ENCODE measurements around the gene ADAMTSL3. TPM values are rescaled to one million over a fixed set of nuclear protein-coding genes. Genes with fewer than 3 reads are reported as not detected.

The ADAMTSL3 gene
- total RNA-seq, 5 donors from 2014 or later (not counting 1 experiment from before 2014, with no cell fraction given): 0.07 to 0.15 (median 0.12) TPM; not detected in 1

GRCh38 chr15:83880529-83880928, 226.6 kb downstream of the ADAMTSL3 start:
- no peak for DNase-seq
- no CpG with 5 or more reads among the region's 2 CpGs for WGBS (ENCODE audit: insufficient coverage)
- Histone ChIP-seq H3K4me3 (ENCODE audit: control insufficient read depth in 1 of 2, extremely low read depth in 1 of 2, low read length in 1 of 2) (no peak overlapping the region), H3K27ac (ENCODE audit: low read length) (no peak overlapping the region), H3K36me3 (ENCODE audit: control insufficient read depth in 2 of 2, extremely low read depth in 1 of 2, insufficient read depth in 1 of 2, low read length in 1 of 2) (no peaks in the 10 kb centered on the region), H3K27me3 (replicated peaks in 1 of 2; ENCODE audit: control insufficient read depth in 2 of 2, extremely low read depth in 1 of 2, insufficient read depth in 2 of 2, low read length in 1 of 2) (no peaks in the 10 kb centered on the region), H3K9me3 (no peaks in the 10 kb centered on the region), H3K4me1 (ENCODE audit: control insufficient read depth in 1 of 2, extremely low read depth in 1 of 2, insufficient read depth in 2 of 2, low read length in 2 of 2) (no peaks in the 10 kb centered on the region)
- ChIA-PET POLR2A (no interaction called here), CTCF (no interaction called here)
- H3K27me3 Mint-ChIP-seq: peaks cover 4 to 6% of the 10 kb centered on the region in 2 donors
- no peaks in the 10 kb centered on the region for H3K36me3 Mint-ChIP-seq
- no peak overlapping the region for H3K4me3 Mint-ChIP-seq
- ATAC-seq (replicated peaks in 1 of 4): no peak
- H3K9me3 Mint-ChIP-seq: no peaks in the 10 kb centered on the region
- H3K4me1 Mint-ChIP-seq: no peaks in the 10 kb centered on the region
- H3K27ac Mint-ChIP-seq: no peak overlapping the region

- Mint-ChIP-seq H3K4me3 (no peak overlapping the region), H3K36me3 (no peaks in the 10 kb centered on the region), H3K4me1 (no peaks in the 10 kb centered on the region), H3K9me3 (no peaks in the 10 kb centered on the region), H3K27me3 (peaks cover 4 to 6% of the 10 kb centered on the region in 2 donors), H3K27ac (no peak overlapping the region)
- DNase-seq: no peak
- H3K9me3 ChIP-seq: no peaks in the 10 kb centered on the region
- ATAC-seq (replicated peaks in 1 of 4): no peak
- no peaks in the 10 kb centered on the region for H3K36me3 ChIP-seq (ENCODE audit: control insufficient read depth in 2 of 2, extremely low read depth in 1 of 2, insufficient read depth in 1 of 2, low read length in 1 of 2)
- WGBS (ENCODE audit: insufficient coverage): 91% methylated on average over 3 of the region's 3 CpGs
- H3K27me3 ChIP-seq (replicated peaks in 1 of 2; ENCODE audit: control insufficient read depth in 2 of 2, extremely low read depth in 1 of 2, insufficient read depth in 2 of 2, low read length in 1 of 2): no peaks in the 10 kb centered on the region
- no peak overlapping the region for H3K27ac ChIP-seq (ENCODE audit: low read length)
- no peak overlapping the region for H3K4me3 ChIP-seq (ENCODE audit: control insufficient read depth in 1 of 2, extremely low read depth in 1 of 2, low read length in 1 of 2)
- no peaks in the 10 kb centered on the region for H3K4me1 ChIP-seq (ENCODE audit: control insufficient read depth in 1 of 2, extremely low read depth in 1 of 2, insufficient read depth in 2 of 2, low read length in 2 of 2)
- POLR2A ChIA-PET: no interaction called here
- CTCF ChIA-PET: no interaction called here
Observed at GRCh38 chr15:83881156-83881555, 227.2 kb downstream of the ADAMTSL3 start.

- ATAC-seq (replicated peaks in 1 of 4) (no peak), DNase-seq (no peak)
- no peaks in the 10 kb centered on the region for H3K36me3 Mint-ChIP-seq
- H3K4me1 Mint-ChIP-seq: no peaks in the 10 kb centered on the region
- WGBS (ENCODE audit: insufficient coverage): 78% methylated on average over 1 of the region's 2 CpGs
- no peaks in the 10 kb centered on the region for H3K9me3 Mint-ChIP-seq
- Histone ChIP-seq H3K27ac (ENCODE audit: low read length) (no peak overlapping the region), H3K9me3 (no peaks in the 10 kb centered on the region), H3K4me1 (ENCODE audit: control insufficient read depth in 1 of 2, extremely low read depth in 1 of 2, insufficient read depth in 2 of 2, low read length in 2 of 2) (no peaks in the 10 kb centered on the region), H3K36me3 (ENCODE audit: control insufficient read depth in 2 of 2, extremely low read depth in 1 of 2, insufficient read depth in 1 of 2, low read length in 1 of 2) (no peaks in the 10 kb centered on the region), H3K4me3 (ENCODE audit: control insufficient read depth in 1 of 2, extremely low read depth in 1 of 2, low read length in 1 of 2) (no peak overlapping the region), H3K27me3 (replicated peaks in 1 of 2; ENCODE audit: control insufficient read depth in 2 of 2, extremely low read depth in 1 of 2, insufficient read depth in 2 of 2, low read length in 1 of 2) (no peaks in the 10 kb centered on the region)
- H3K27me3 Mint-ChIP-seq: peaks cover 6 to 8% of the 10 kb centered on the region in 2 donors
- no peak overlapping the region for H3K27ac Mint-ChIP-seq
- ChIA-PET CTCF (no interaction called here), POLR2A (interaction anchor here in 1 of 2 donors (0.5 to 0.6 kb wide), 2 partner anchors 18 to 30 kb away, joined by 3 to 13 read pairs; no protein-coding TSS in a partner anchor)
- H3K4me3 Mint-ChIP-seq: no peak overlapping the region
Observed at GRCh38 chr15:83886321-83886720, 232.4 kb downstream of the ADAMTSL3 start.

GRCh38 chr15:83887404-83887803, 233.5 kb downstream of the ADAMTSL3 start:
- H3K4me3 ChIP-seq (ENCODE audit: control insufficient read depth in 1 of 2, extremely low read depth in 1 of 2, low read length in 1 of 2): no peak overlapping the region
- H3K9me3 Mint-ChIP-seq: no peaks in the 10 kb centered on the region
- no peak overlapping the region for H3K4me3 Mint-ChIP-seq
- H3K36me3 ChIP-seq (ENCODE audit: control insufficient read depth in 2 of 2, extremely low read depth in 1 of 2, insufficient read depth in 1 of 2, low read length in 1 of 2): no peaks in the 10 kb centered on the region
- no peaks in the 10 kb centered on the region for H3K4me1 ChIP-seq (ENCODE audit: control insufficient read depth in 1 of 2, extremely low read depth in 1 of 2, insufficient read depth in 2 of 2, low read length in 2 of 2)
- DNase-seq (no peak), ATAC-seq (replicated peaks in 1 of 4) (no peak)
- no peaks in the 10 kb centered on the region for H3K4me1 Mint-ChIP-seq
- ChIA-PET POLR2A (no interaction called here), CTCF (no interaction called here)
- no peaks in the 10 kb centered on the region for H3K36me3 Mint-ChIP-seq
- no peak overlapping the region for H3K27ac Mint-ChIP-seq
- H3K27ac ChIP-seq (ENCODE audit: low read length): no peak overlapping the region
- no CpG with 5 or more reads among the region's 2 CpGs for WGBS (ENCODE audit: insufficient coverage)
- H3K27me3 Mint-ChIP-seq: peaks cover 6 to 10% of the 10 kb centered on the region in 2 donors
- no peaks in the 10 kb centered on the region for H3K9me3 ChIP-seq
- no peaks in the 10 kb centered on the region for H3K27me3 ChIP-seq (replicated peaks in 1 of 2; ENCODE audit: control insufficient read depth in 2 of 2, extremely low read depth in 1 of 2, insufficient read depth in 2 of 2, low read length in 1 of 2)

GRCh38 chr15:83887961-83888360, 234.0 kb downstream of the ADAMTSL3 start:
- H3K9me3 Mint-ChIP-seq: no peaks in the 10 kb centered on the region
- ATAC-seq (replicated peaks in 1 of 4) (no peak), DNase-seq (no peak)
- H3K36me3 Mint-ChIP-seq: no peaks in the 10 kb centered on the region
- ChIA-PET POLR2A (no interaction called here), CTCF (no interaction called here)
- H3K4me3 Mint-ChIP-seq: no peak overlapping the region
- H3K27ac Mint-ChIP-seq: no peak overlapping the region
- no peaks in the 10 kb centered on the region for H3K36me3 ChIP-seq (ENCODE audit: control insufficient read depth in 2 of 2, extremely low read depth in 1 of 2, insufficient read depth in 1 of 2, low read length in 1 of 2)
- H3K27me3 ChIP-seq (replicated peaks in 1 of 2; ENCODE audit: control insufficient read depth in 2 of 2, extremely low read depth in 1 of 2, insufficient read depth in 2 of 2, low read length in 1 of 2): no peaks in the 10 kb centered on the region
- no peak overlapping the region for H3K27ac ChIP-seq (ENCODE audit: low read length)
- H3K4me3 ChIP-seq (ENCODE audit: control insufficient read depth in 1 of 2, extremely low read depth in 1 of 2, low read length in 1 of 2): no peak overlapping the region
- H3K9me3 ChIP-seq: no peaks in the 10 kb centered on the region
- 80% methylated on average over 1 of the region's 2 CpGs for WGBS (ENCODE audit: insufficient coverage)
- H3K4me1 Mint-ChIP-seq: no peaks in the 10 kb centered on the region
- H3K4me1 ChIP-seq (ENCODE audit: control insufficient read depth in 1 of 2, extremely low read depth in 1 of 2, insufficient read depth in 2 of 2, low read length in 2 of 2): no peaks in the 10 kb centered on the region
- peaks cover 6 to 10% of the 10 kb centered on the region in 2 donors for H3K27me3 Mint-ChIP-seq

GRCh38 chr15:83889995-83890394, 236.1 kb downstream of the ADAMTSL3 start:
- ATAC-seq (replicated peaks in 1 of 4): no peak
- ChIA-PET POLR2A (no interaction called here), CTCF (no interaction called here)
- no CpG with 5 or more reads among the region's 3 CpGs for WGBS (ENCODE audit: insufficient coverage)
- Histone ChIP-seq H3K27ac (ENCODE audit: low read length) (no peak overlapping the region), H3K27me3 (replicated peaks in 1 of 2; ENCODE audit: control insufficient read depth in 2 of 2, extremely low read depth in 1 of 2, insufficient read depth in 2 of 2, low read length in 1 of 2) (no peaks in the 10 kb centered on the region), H3K9me3 (no peaks in the 10 kb centered on the region), H3K4me3 (ENCODE audit: control insufficient read depth in 1 of 2, extremely low read depth in 1 of 2, low read length in 1 of 2) (no peak overlapping the region), H3K4me1 (ENCODE audit: control insufficient read depth in 1 of 2, extremely low read depth in 1 of 2, insufficient read depth in 2 of 2, low read length in 2 of 2) (no peaks in the 10 kb centered on the region), H3K36me3 (ENCODE audit: control insufficient read depth in 2 of 2, extremely low read depth in 1 of 2, insufficient read depth in 1 of 2, low read length in 1 of 2) (no peaks in the 10 kb centered on the region)
- Mint-ChIP-seq H3K27me3 (peaks cover 2 to 6% of the 10 kb centered on the region in 2 donors), H3K4me1 (no peaks in the 10 kb centered on the region), H3K9me3 (no peaks in the 10 kb centered on the region), H3K27ac (no peak overlapping the region), H3K36me3 (no peaks in the 10 kb centered on the region), H3K4me3 (no peak overlapping the region)
- no peak for DNase-seq

GRCh38 chr15:83890587-83890986, 236.7 kb downstream of the ADAMTSL3 start:
- no CpG with 5 or more reads among the region's 1 CpG for WGBS (ENCODE audit: insufficient coverage)
- ChIA-PET POLR2A (no interaction called here), CTCF (no interaction called here)
- ATAC-seq (replicated peaks in 1 of 4) (no peak), DNase-seq (no peak)
- no peak overlapping the region for H3K27ac ChIP-seq (ENCODE audit: low read length)
- H3K27ac Mint-ChIP-seq: no peak overlapping the region
- no peaks in the 10 kb centered on the region for H3K4me1 Mint-ChIP-seq
- H3K36me3 ChIP-seq (ENCODE audit: control insufficient read depth in 2 of 2, extremely low read depth in 1 of 2, insufficient read depth in 1 of 2, low read length in 1 of 2): no peaks in the 10 kb centered on the region
- no peaks in the 10 kb centered on the region for H3K4me1 ChIP-seq (ENCODE audit: control insufficient read depth in 1 of 2, extremely low read depth in 1 of 2, insufficient read depth in 2 of 2, low read length in 2 of 2)
- H3K4me3 Mint-ChIP-seq: no peak overlapping the region
- H3K36me3 Mint-ChIP-seq: no peaks in the 10 kb centered on the region
- no peaks in the 10 kb centered on the region for H3K27me3 ChIP-seq (replicated peaks in 1 of 2; ENCODE audit: control insufficient read depth in 2 of 2, extremely low read depth in 1 of 2, insufficient read depth in 2 of 2, low read length in 1 of 2)
- H3K27me3 Mint-ChIP-seq: peaks cover 0 to 6% of the 10 kb centered on the region in 2 donors
- H3K9me3 ChIP-seq: no peaks in the 10 kb centered on the region
- H3K9me3 Mint-ChIP-seq: no peaks in the 10 kb centered on the region
- no peak overlapping the region for H3K4me3 ChIP-seq (ENCODE audit: control insufficient read depth in 1 of 2, extremely low read depth in 1 of 2, low read length in 1 of 2)

All from T-cell (primary cell).